Adrenal gland (tissue), 5 donors: ENCODE measurements around the gene KCNMB1.

ENCODE experiments used
- POLR2A ChIP-seq, 2 donors: fragments of 450-650 bp; IDR thresholded peaks; one replicate each; pipeline ENCODE4 v1.6.1; 2017; ENCODE audit warnings: antibody characterized with exemption in 2 of 2, mild to moderate bottlenecking in 2 of 2, moderate library complexity in 1 of 2
- TF ChIP-seq, protein P1 (sequence below), 6 experiments: fragments of 450-650 bp in 4 of 6; fragments of 200-600 bp in 2 of 6; sonication (generic) in 1 of 6; IDR thresholded peaks; 1 replicate in 5 of 6; 2 replicates in 1 of 6; pipeline versions ENCODE4 v1.5.1 to v1.8.0; 2016 to 2021; ENCODE audit warnings: antibody characterized with exemption in 6 of 6, mild to moderate bottlenecking in 2 of 6, moderate library complexity in 1 of 6
- donor health status: DM: no; HTN: no; CAD: no.

DNA sequence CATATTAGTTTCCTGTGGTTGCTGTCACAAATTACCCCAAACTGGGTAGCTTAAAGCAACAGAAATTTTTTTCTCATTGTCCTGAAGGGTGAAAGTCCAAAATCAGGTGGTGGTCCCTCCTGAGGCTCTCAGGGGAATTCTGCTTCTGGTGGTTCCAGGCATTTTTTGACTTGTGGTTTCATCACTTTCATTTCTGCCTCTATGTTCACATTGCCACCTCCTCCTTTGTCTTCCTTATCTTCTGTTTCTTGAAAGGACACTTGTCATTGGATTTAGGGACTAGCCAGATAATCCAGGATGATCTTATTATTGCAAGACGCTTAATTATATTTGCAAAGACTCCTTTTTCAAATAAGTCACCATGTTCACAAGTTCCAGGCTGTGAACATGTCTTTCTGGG, 43.2 kb downstream of the KCNMB1 start:
- no peak for TF ChIP-seq POLR2A (IDR thresholded peaks at IDR 0.05)
- TF ChIP-seq, protein P1, sequence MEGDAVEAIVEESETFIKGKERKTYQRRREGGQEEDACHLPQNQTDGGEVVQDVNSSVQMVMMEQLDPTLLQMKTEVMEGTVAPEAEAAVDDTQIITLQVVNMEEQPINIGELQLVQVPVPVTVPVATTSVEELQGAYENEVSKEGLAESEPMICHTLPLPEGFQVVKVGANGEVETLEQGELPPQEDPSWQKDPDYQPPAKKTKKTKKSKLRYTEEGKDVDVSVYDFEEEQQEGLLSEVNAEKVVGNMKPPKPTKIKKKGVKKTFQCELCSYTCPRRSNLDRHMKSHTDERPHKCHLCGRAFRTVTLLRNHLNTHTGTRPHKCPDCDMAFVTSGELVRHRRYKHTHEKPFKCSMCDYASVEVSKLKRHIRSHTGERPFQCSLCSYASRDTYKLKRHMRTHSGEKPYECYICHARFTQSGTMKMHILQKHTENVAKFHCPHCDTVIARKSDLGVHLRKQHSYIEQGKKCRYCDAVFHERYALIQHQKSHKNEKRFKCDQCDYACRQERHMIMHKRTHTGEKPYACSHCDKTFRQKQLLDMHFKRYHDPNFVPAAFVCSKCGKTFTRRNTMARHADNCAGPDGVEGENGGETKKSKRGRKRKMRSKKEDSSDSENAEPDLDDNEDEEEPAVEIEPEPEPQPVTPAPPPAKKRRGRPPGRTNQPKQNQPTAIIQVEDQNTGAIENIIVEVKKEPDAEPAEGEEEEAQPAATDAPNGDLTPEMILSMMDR (IDR thresholded peaks at IDR 0.05), result no peak
